ENCODE results near the gene TNFRSF25.
A peak's percentile ranks its signal among the peaks of the same experiment; 100 is the strongest.

The TNFRSF25 gene

DNA sequence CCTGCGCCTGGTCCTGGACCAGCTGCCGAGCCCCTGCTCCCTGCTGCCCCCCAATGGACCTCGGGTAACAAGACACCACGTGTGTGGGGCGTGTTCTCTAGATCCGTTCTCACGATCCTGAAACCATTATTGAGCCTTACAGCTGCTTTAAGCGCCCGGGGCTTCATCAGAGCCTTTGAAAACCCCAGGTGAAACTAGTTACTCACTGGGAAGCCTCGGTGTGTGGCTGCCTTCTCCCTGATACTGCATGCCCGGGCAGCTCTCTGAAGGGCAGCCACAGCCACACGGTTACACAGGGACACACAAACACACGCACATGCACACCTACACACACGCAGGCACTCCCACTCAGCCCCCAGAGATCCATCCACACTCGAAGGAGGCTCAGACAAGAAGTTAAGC is 51.5 kb downstream of the TNFRSF25 start:
- DNase-seq, result peak; percentile 54

- DNase-seq, result no peak
Observed at GRCh38 chr1:6412896-6413295, 53.1 kb downstream of the TNFRSF25 start.

All from stimulated activated CD4-positive, alpha-beta T cell treated with anti-CD3 and anti-CD28 coated beads, Interleukin-1b, Interleukin-23, amount 100 ng/mL, for 48 hours (primary cell).